Transverse colon (tissue), 3 donors: ENCODE results near the gene CGA.

Source experiments
- CTCF ChIP-seq, 5 experiments: fragments of 200-600 bp in 3 of 5; fragments of 450-650 bp in 2 of 5; sonication (generic) in 3 of 5; IDR thresholded peaks; 1 replicate in 2 of 5; 2 replicates in 3 of 5; pipeline ENCODE4 v1.5.1; 2016 to 2017; ENCODE audit warnings: antibody characterized with exemption in 5 of 5, inconsistent platforms in 3 of 5, mild to moderate bottlenecking in 2 of 5, moderate library complexity in 1 of 5
- EP300 ChIP-seq: sonication (generic); formaldehyde crosslinking; IDR thresholded peaks from one replicate; pipeline ENCODE4 v1.6.1; 2017; ENCODE audit warnings: antibody characterized with exemption, low read depth

DNA sequence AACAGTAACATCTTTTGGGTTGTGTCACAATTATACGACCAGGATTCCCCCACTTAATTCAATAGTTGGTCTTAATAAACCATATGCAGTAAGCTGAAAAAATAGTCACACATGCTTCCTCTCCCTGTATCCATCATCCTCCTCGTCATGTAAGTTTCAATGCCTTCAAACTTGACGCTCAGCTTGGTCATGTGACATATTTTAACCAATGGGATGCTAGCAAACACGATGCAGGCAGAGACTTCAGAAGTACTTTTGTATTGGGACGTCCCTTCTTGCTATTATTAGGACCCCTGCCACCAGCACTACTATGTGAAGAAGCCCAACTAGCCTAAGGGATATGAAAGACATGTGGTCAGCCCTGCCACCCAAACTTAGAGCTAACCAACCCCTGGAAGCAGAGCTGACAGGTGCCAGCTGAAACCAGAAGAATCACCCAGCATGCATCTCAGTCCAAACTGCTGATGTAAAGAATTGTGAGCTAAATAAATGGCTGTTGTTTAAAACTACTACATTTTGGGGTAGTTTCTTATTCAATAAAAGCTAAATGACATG lies 49.3 kb downstream of the CGA start:
- no peak for TF ChIP-seq CTCF (IDR thresholded peaks at IDR 0.05)
- TF ChIP-seq EP300 = no peak
